Heart right ventricle (tissue), 16 donors: ENCODE measurements around the gene LARGE1. TPM values are rescaled to one million over a fixed set of nuclear protein-coding genes. Genes with fewer than 3 reads are reported as not detected.

Source experiments
- ATAC-seq, 8 donors: fragments of 200-7000 bp; cut with Tn5 transposase; one replicate each; pipeline ENCODE4 v1.9.1; 2020; ENCODE audit warnings: mild to moderate bottlenecking in 8 of 8, moderate library complexity in 8 of 8, moderate number of reproducible peaks in 1 of 8
- DNase-seq, 2 donors: peaks; one replicate each; pipeline ENCODE4 v3.0.0-alpha.2; 2020
- H3K27ac ChIP-seq, 10 donors: fragments of 200-600 bp; sonication (generic) in 2 of 10; one replicate each; pipeline versions ENCODE4 v1.5.0 to v1.8.0; 2020 to 2022; ENCODE audit warnings: mild to moderate bottlenecking in 3 of 10
- H3K27me3 ChIP-seq, 7 donors: fragments of 200-600 bp; one replicate each; pipeline ENCODE4 v1.8.0; 2021 to 2022; ENCODE audit warnings: mild to moderate bottlenecking in 2 of 7
- H3K36me3 ChIP-seq, 9 donors: fragments of 200-600 bp; sonication (generic) in 1 of 9; one replicate each; pipeline versions ENCODE4 v1.5.0 to v1.8.0; 2020 to 2022; ENCODE audit warnings: mild to moderate bottlenecking in 2 of 9
- H3K4me1 ChIP-seq, 9 donors: fragments of 200-600 bp; sonication (generic) in 1 of 9; one replicate each; pipeline versions ENCODE4 v1.5.0 to v1.8.0; 2020 to 2022; ENCODE audit warnings: mild to moderate bottlenecking in 4 of 9
- H3K4me3 ChIP-seq, 10 donors: fragments of 200-600 bp; sonication (generic) in 2 of 10; one replicate each; pipeline versions ENCODE4 v1.5.0 to v1.8.0; 2020 to 2022; ENCODE audit warnings: mild to moderate bottlenecking in 7 of 10, moderate library complexity in 2 of 10
- H3K9me3 ChIP-seq, 11 donors: fragments of 200-600 bp in 10 of 11; sonication (generic) in 2 of 11; one replicate each; pipeline versions ENCODE4 v1.5.0 to v1.8.0; 2013 to 2022; ENCODE audit warnings: mild to moderate bottlenecking in 2 of 11, control low read depth in 1 of 11, moderate library complexity in 1 of 11
- WGBS, 2 donors: extraction: QIAGEN DNeasy Blood & Tissue Kit; methylation state at CpG; one replicate each; pipeline ENCODE4 v1.1.7; 2013; ENCODE audit warnings: inconsistent platforms in 1 of 2; 5-methylcytosine and 5-hydroxymethylcytosine counted together
- intact Hi-C, 10 donors: fragments of 100-400 bp; cut with DNase I; formaldehyde crosslinking; loops; one replicate each; pipeline versions ENCODE4 v1.11.1 to v1.14.2; 2022
- polyA plus RNA-seq, 2 donors: library from polyadenylated mRNA; stranded (reverse); fragments of 200-250 nt; gene quantifications; one replicate each; pipeline ENCODE4 v1.2.3, GENCODE V29; 2013
- total RNA-seq, 10 donors: library from RNA; stranded (reverse); fragmentation: NEBNext Ultra II Directional in 3 of 10; extraction: Animal tissue kit (Norgen Biotek cat#: 25700) in 3 of 10; gene quantifications; one replicate each; pipeline versions ENCODE4 v1.2.1 to v1.2.4, GENCODE V29; 2021 to 2023
- TF ChIP-seq, protein P1 (sequence below), 9 donors: fragments of 200-600 bp; sonication (generic) in 2 of 9; IDR thresholded peaks; one replicate each; pipeline versions ENCODE4 v1.5.0 to v1.8.0; 2021 to 2022; ENCODE audit warnings: antibody characterized with exemption in 9 of 9, mild to moderate bottlenecking in 5 of 9, moderate library complexity in 1 of 9
- donor health status: Arrhythmogenic right ventricular cardiomyopathy.
- donor health status: ischemic (EF 13 %, LVEDD 7.1; RV severe dilation, severe dysfunction).
- donor health status: healthy with polysubstance abuse.
- donor health status: DM: no; HTN: yes; CAD: no.
- donor health status: DM: no; HTN: no; CAD: no.
- donor health status: ischemic (EF 25% LVEDD 6.9; RV normal size, moderate dysfunction).
- donor health status: ischemic (EF 25% LVEDD 5.7; RV mildly dilated, moderate dysfunction).
- donor health status: healthy.
- donor health status: DM: yes; HTN: yes; CAD: no.
- donor health status: Ischemic cardiomyopathy.
- donor health status: ischemic (EF 35%, LVEDD 5.7; RV mildly dilated, moderate dysfunction).
- donor health status: nonischemic (EF 11% LVEDD 7.7; RV severe dilation, severe dysfunction).
- donor health status: DM: yes; HTN: yes; CAD: no.
- donor health status: PGD.
- donor health status: ischemic (EF 29% LVEDD 5.4; RV normal size, mild dysfunction).
- donor health status: nonischemic (EF 23%, LVEDD 6.1; RV moderate dilation, normal function).

LARGE1 gene
- total and polyA plus RNA-seq, 12 donors: 33.7 to 184 (median 144) TPM

DNA sequence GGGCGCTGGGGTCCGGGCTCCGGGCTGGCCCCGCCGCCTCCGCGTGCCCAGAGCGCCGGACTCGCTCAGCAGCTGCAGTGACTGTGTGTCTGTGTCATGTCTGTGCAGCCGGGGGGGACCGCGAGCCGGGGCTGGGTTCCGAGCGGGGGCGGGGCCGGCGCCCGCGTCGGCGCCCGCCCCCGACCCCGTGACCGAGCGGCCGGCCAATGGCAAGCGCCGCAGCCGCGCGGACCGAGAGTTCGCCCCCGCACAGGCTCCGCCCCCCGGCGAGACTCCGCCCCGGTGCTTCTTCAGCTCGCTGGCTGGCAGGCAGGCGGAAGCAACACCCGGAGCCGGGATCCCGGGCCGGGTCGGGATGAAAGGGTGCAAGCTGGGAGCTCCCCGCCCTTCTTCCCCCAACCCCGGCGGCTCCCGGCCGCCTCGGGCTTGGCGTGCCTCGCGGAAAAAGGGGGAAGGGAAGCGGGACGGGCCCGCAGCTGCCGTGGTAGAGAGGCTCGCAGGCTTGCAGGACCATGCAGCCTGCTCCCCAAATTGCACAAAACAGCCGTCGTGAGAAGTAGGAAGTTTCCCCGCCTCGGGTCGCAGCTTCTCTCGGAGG is 750 bp upstream of the LARGE1 start:
- H3K27ac ChIP-seq: peak overlapping the region in 9 of 10 donors; percentile 63 to 91 (median 78)
- peak; percentile 99 for DNase-seq
- intact Hi-C loops: loop anchor here (5.0 to 10.0 kb wide), 13 partner anchors 69 to 1104 kb away; no protein-coding TSS in a partner anchor

DNA sequence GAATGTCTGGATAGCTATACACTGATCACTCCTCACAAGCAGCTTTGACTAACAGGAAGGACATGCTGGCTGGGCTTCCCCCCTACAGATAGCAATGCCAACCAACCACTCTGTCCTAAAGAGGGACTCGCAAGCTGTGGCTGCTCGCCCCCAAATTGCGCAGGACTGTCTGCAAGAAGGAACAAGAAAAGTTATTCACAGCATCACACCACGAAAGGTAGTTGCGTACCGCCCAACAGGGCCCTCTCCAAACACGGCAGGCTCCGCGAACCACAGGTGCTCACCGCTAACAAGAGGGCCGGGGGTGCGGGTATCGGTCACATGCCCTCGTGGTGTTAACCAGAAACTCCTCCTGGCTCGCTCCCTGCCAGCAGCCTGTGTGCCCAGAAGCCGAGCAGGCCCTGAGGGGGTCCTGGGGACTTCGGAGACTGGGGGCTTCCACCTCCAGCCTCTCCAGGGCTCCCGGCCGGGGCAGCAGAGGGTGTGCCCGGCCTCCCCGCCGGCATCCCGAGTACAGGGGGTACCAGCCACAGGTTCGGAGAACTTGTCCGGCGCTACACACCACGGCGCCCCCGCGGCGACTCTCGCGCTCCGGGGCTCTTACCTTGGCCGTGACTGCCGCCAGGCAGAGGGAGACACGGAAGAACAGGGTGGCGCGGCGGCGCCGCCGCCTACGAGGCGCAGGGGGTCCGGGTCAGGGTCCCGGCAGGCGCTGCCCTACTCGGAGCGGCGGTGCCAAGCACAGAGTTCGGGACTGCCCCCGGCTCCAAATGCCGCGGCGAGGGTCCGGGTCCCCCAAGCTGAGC is 682 bp downstream of the LARGE1 start:
- Histone ChIP-seq H3K36me3 (no peaks in the 10 kb centered on the region), H3K27me3 (peaks cover 0 to 56% (median 0%) of the 10 kb centered on the region in 7 donors), H3K27ac (peak overlapping the region in 9 of 10 donors; percentile 61 to 91 (median 80)), H3K4me3 (peak overlapping the region; percentile 47 to 94 (median 82)), H3K9me3 (no peaks in the 10 kb centered on the region), H3K4me1 (peaks cover 0 to 68% (median 37%) of the 10 kb centered on the region in 9 donors)
- ATAC-seq (peak in 4 of 8 donors; percentile 2 to 13 (median 10)), DNase-seq (peak; percentile 30 to 31)
- TF ChIP-seq, protein P1, sequence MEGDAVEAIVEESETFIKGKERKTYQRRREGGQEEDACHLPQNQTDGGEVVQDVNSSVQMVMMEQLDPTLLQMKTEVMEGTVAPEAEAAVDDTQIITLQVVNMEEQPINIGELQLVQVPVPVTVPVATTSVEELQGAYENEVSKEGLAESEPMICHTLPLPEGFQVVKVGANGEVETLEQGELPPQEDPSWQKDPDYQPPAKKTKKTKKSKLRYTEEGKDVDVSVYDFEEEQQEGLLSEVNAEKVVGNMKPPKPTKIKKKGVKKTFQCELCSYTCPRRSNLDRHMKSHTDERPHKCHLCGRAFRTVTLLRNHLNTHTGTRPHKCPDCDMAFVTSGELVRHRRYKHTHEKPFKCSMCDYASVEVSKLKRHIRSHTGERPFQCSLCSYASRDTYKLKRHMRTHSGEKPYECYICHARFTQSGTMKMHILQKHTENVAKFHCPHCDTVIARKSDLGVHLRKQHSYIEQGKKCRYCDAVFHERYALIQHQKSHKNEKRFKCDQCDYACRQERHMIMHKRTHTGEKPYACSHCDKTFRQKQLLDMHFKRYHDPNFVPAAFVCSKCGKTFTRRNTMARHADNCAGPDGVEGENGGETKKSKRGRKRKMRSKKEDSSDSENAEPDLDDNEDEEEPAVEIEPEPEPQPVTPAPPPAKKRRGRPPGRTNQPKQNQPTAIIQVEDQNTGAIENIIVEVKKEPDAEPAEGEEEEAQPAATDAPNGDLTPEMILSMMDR (IDR thresholded peaks at IDR 0.05): no peak
- intact Hi-C loops: loop anchor here (5.0 to 10.0 kb wide), 24 partner anchors 37 to 1105 kb away; no protein-coding TSS in a partner anchor
- WGBS, 2 donors: 1% methylated on average over 57 of the region's 57 CpGs

More for the DNA sequence above, 750 bp upstream of the LARGE1 start:
- peak overlapping the region; percentile 49 to 87 (median 72) for H3K4me3 ChIP-seq
- ATAC-seq: peak; percentile 89 to 96 (median 94)
- TF ChIP-seq, protein P1 (IDR thresholded peaks at IDR 0.05): no peak
- WGBS, 2 donors: 0 to 1% methylated on average over 52 to 69 of the region's 69 CpGs
- H3K9me3 ChIP-seq: no peaks in the 10 kb centered on the region
- peaks cover 0 to 56% (median 37%) of the 10 kb centered on the region in 9 donors for H3K4me1 ChIP-seq
- peaks cover 0 to 57% (median 0%) of the 10 kb centered on the region in 7 donors for H3K27me3 ChIP-seq
- H3K36me3 ChIP-seq: no peaks in the 10 kb centered on the region

DNA sequence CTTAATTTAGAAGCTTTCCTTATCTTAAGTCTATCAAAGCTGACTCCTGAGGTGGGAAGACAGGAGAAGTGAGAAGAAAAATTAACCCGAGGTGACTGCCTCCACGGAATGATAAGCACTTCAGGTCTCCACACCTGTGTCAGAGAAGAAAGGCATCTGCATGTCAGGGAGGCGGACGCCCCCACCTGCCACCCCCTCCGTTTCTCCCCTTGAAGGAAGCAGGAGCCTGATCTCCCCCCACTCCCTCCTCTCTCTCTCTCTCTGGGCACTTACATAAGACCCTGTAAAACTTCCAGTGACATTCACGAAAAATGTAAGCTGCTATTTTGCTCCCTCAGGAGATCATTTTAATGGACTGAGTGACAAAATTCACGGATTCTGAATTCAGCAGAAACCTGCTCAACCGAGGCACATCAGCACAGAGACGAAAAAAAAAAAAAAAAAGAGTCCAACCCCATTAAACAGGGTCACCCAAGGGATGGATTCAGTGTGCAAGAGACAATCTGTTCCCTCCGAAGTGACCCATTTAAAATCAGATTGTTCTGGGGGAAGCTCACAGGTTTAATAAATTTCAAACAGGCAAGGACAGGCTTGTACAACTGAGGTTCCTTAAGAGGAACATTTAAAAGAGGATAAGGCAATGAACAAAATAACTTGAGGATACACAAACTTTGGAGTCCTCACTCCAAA is 1.5 kb downstream of the LARGE1 start:
- Histone ChIP-seq H3K27me3 (peaks cover 0 to 53% (median 0%) of the 10 kb centered on the region in 7 donors), H3K9me3 (no peaks in the 10 kb centered on the region), H3K27ac (peak overlapping the region in 5 of 10 donors; percentile 80 to 91 (median 82)), H3K4me1 (peaks cover 0 to 72% (median 37%) of the 10 kb centered on the region in 9 donors), H3K4me3 (peak overlapping the region in 9 of 10 donors; percentile 65 to 94 (median 84)), H3K36me3 (no peaks in the 10 kb centered on the region)
- ATAC-seq (no peak), DNase-seq (no peak)
- TF ChIP-seq, protein P1 (IDR thresholded peaks at IDR 0.05): no peak
- WGBS, 2 donors: 40 to 55% methylated on average over 10 of the region's 10 CpGs
- intact Hi-C loops: loop anchor here in 8 of 10 donors (5.0 to 10.0 kb wide), 14 partner anchors 37 to 614 kb away; no protein-coding TSS in a partner anchor
